ENCODE data around the gene ZDHHC12.

ZDHHC12 gene

GRCh38 chr9:128685636-128686489 lies 38.1 kb downstream of the ZDHHC12 start:
- DNase-seq, result peak; percentile 30 to 43

- DNase-seq, result peak; percentile 66 to 67
Measured at GRCh38 chr9:128684325-128685199, 39.4 kb downstream of the ZDHHC12 start.

- DNase-seq, result no peak
Measured at GRCh38 chr9:128684065-128684324, 39.9 kb downstream of the ZDHHC12 start.

GRCh38 chr9:128683340-128684064 lies 40.4 kb downstream of the ZDHHC12 start:
- peak in 1 of 2 experiments; percentile 25 for DNase-seq

- DNase-seq, result no peak
Measured at GRCh38 chr9:128677794-128678193, 46.1 kb downstream of the ZDHHC12 start.

- DNase-seq, result no peak
Measured at GRCh38 chr9:128675382-128675781, 48.5 kb downstream of the ZDHHC12 start.

All from stimulated activated CD4-positive, alpha-beta T cell treated with anti-CD3 and anti-CD28 coated beads, Interleukin-4, amount 100 ng/mL, for 4 hours (primary cell).